CD8-positive, alpha-beta memory T cell (primary cell): Measurements from ENCODE around the gene HABP4. TPM values are rescaled to one million over a fixed set of nuclear protein-coding genes. Genes with fewer than 3 reads are reported as not detected.
A peak's percentile ranks its signal among the peaks of the same experiment; 100 is the strongest.

ENCODE experiments used
- CTCF ChIA-PET: fragments of 350-600 bp; sonication (Branson Sonifier 250); formaldehyde crosslinking; loops from one replicate; lab custom pipeline; 2021; ENCODE audit warnings: antibody characterized with exemption; lab: Charles Lee
- POLR2A ChIA-PET: fragments of 350-600 bp; sonication (Branson Sonifier 250); formaldehyde crosslinking; loops from one replicate; lab custom pipeline; 2021; ENCODE audit warnings: antibody characterized with exemption; lab: Charles Lee
- DNase-seq, 5 donors: peaks; one replicate each; pipeline versions ENCODE4 v3.0.0 to v3.0.0-alpha.2; 2020 to 2022; ENCODE audit warnings: mixed read lengths in 1 of 5
- H3K27ac ChIP-seq: one replicate; pipeline ENCODE4 v1.7.0; 2013; ENCODE audit warnings: low read depth, mild to moderate bottlenecking, low read length, moderate library complexity
- H3K27me3 ChIP-seq: 2 replicates; pipeline ENCODE4 v1.7.0; 2013; ENCODE audit warnings: low read length, mild to moderate bottlenecking; ENCODE audit not compliant: insufficient read depth, poor library complexity, severe bottlenecking
- H3K36me3 ChIP-seq: 2 replicates; pipeline ENCODE4 v1.7.0; 2013; ENCODE audit warnings: mild to moderate bottlenecking, low read length, moderate library complexity; ENCODE audit not compliant: insufficient read depth
- H3K4me1 ChIP-seq: 2 replicates; pipeline ENCODE4 v1.7.0; 2013; ENCODE audit warnings: mild to moderate bottlenecking, low read length, moderate library complexity; ENCODE audit not compliant: insufficient read depth
- H3K4me3 ChIP-seq: 2 replicates; pipeline ENCODE4 v1.7.0; 2013; ENCODE audit warnings: mild to moderate bottlenecking, low read length
- H3K9me3 ChIP-seq: 2 replicates; pipeline ENCODE4 v1.7.0; 2013; ENCODE audit warnings: mild to moderate bottlenecking, low read length
- H3K27ac Mint-ChIP-seq, 8 donors: one replicate each; pipeline ENCODE4 v1.8.0; 2020 to 2021; ENCODE audit warnings: mixed read lengths in 8 of 8, mild to moderate bottlenecking in 6 of 8, inconsistent platforms in 3 of 8, moderate library complexity in 3 of 8
- H3K27me3 Mint-ChIP-seq, 2 donors: one replicate each; pipeline ENCODE4 v1.8.0; 2020 to 2021; ENCODE audit warnings: mixed read lengths in 2 of 2, mild to moderate bottlenecking in 1 of 2, moderate library complexity in 1 of 2
- H3K36me3 Mint-ChIP-seq, 3 donors: one replicate each; pipeline ENCODE4 v1.8.0; 2020 to 2021; ENCODE audit warnings: mixed read lengths in 3 of 3, inconsistent platforms in 1 of 3, mild to moderate bottlenecking in 1 of 3
- H3K4me1 Mint-ChIP-seq, 3 donors: one replicate each; pipeline ENCODE4 v1.8.0; 2020 to 2021; ENCODE audit warnings: mixed read lengths in 3 of 3, inconsistent platforms in 1 of 3, mild to moderate bottlenecking in 1 of 3
- H3K4me3 Mint-ChIP-seq, 7 donors: one replicate each; pipeline ENCODE4 v1.8.0; 2020 to 2021; ENCODE audit warnings: mixed read lengths in 7 of 7, mild to moderate bottlenecking in 6 of 7, moderate library complexity in 4 of 7, inconsistent platforms in 2 of 7
- H3K9me3 Mint-ChIP-seq, 5 donors: one replicate each; pipeline ENCODE4 v1.8.0; 2020 to 2022; ENCODE audit warnings: mixed read lengths in 5 of 5, mild to moderate bottlenecking in 3 of 5, moderate library complexity in 2 of 5, inconsistent platforms in 1 of 5
- polyA plus RNA-seq: library from polyadenylated mRNA; unstranded; fragments of 300-500 nt; fragmentation: Illumina TruSeq; gene quantifications from one replicate; pipeline ENCODE4 v1.2.3, GENCODE V29; 2021
- total RNA-seq, 2 experiments: library from RNA; stranded (reverse); gene quantifications; one replicate each; pipeline ENCODE4 v1.2.3, GENCODE V29; 2021

HABP4 gene
- total and polyA plus RNA-seq, 3 experiments from 2014 or later: 20.4 to 24.1 (median 21.0) TPM

GRCh38 chr9:96514108-96514799, 64.3 kb downstream of the HABP4 start:
- DNase-seq: no peak
- H3K36me3 ChIP-seq: no peaks in the 10 kb centered on the region
- peaks cover 4 to 49% (median 11%) of the 10 kb centered on the region in 3 donors for H3K36me3 Mint-ChIP-seq
- ChIA-PET POLR2A (no interaction called here), CTCF (no interaction called here)
- no peak overlapping the region for H3K4me3 Mint-ChIP-seq
- no peaks in the 10 kb centered on the region for H3K27me3 ChIP-seq
- H3K27ac ChIP-seq: no peak overlapping the region
- H3K27ac Mint-ChIP-seq: no peak overlapping the region
- H3K9me3 ChIP-seq: no peaks in the 10 kb centered on the region
- no peaks in the 10 kb centered on the region for H3K27me3 Mint-ChIP-seq
- no peaks in the 10 kb centered on the region for H3K4me1 ChIP-seq
- no peak overlapping the region for H3K4me3 ChIP-seq
- no peaks in the 10 kb centered on the region for H3K9me3 Mint-ChIP-seq
- peaks cover 3 to 4% (median 3%) of the 10 kb centered on the region in 3 donors for H3K4me1 Mint-ChIP-seq

- no peaks in the 10 kb centered on the region for H3K27me3 ChIP-seq
- H3K36me3 Mint-ChIP-seq: peaks cover 4 to 46% (median 13%) of the 10 kb centered on the region in 3 donors
- no peak overlapping the region for H3K27ac Mint-ChIP-seq
- POLR2A ChIA-PET: no interaction called here
- no peaks in the 10 kb centered on the region for H3K9me3 ChIP-seq
- no peak overlapping the region for H3K4me3 ChIP-seq
- CTCF ChIA-PET: no interaction called here
- H3K4me1 Mint-ChIP-seq: peaks cover 3 to 4% (median 3%) of the 10 kb centered on the region in 3 donors
- H3K9me3 Mint-ChIP-seq: no peaks in the 10 kb centered on the region
- no peak overlapping the region for H3K4me3 Mint-ChIP-seq
- DNase-seq: no peak
- no peaks in the 10 kb centered on the region for H3K36me3 ChIP-seq
- no peak overlapping the region for H3K27ac ChIP-seq
- no peaks in the 10 kb centered on the region for H3K4me1 ChIP-seq
- no peaks in the 10 kb centered on the region for H3K27me3 Mint-ChIP-seq
Measured at GRCh38 chr9:96514800-96515158, 64.8 kb downstream of the HABP4 start.

- H3K4me3 Mint-ChIP-seq: no peak overlapping the region
- H3K9me3 ChIP-seq: no peaks in the 10 kb centered on the region
- peak overlapping the region in 1 of 8 donors; percentile 57 for H3K27ac Mint-ChIP-seq
Measured at GRCh38 chr9:96515621-96516470, 65.9 kb downstream of the HABP4 start.

GRCh38 chr9:96519095-96519494, 69.1 kb downstream of the HABP4 start:
- Mint-ChIP-seq H3K9me3 (no peaks in the 10 kb centered on the region), H3K27me3 (no peaks in the 10 kb centered on the region), H3K27ac (no peak overlapping the region), H3K36me3 (peaks cover 0 to 57% (median 14%) of the 10 kb centered on the region in 3 donors), H3K4me3 (no peak overlapping the region), H3K4me1 (peaks cover 8 to 21% (median 18%) of the 10 kb centered on the region in 3 donors)
- Histone ChIP-seq H3K36me3 (no peaks in the 10 kb centered on the region), H3K9me3 (no peaks in the 10 kb centered on the region), H3K27me3 (no peaks in the 10 kb centered on the region), H3K27ac (no peak overlapping the region), H3K4me3 (no peak overlapping the region), H3K4me1 (no peaks in the 10 kb centered on the region)
- ChIA-PET CTCF (no interaction called here), POLR2A (no interaction called here)
- DNase-seq: no peak

More at GRCh38 chr9:96515621-96516470, 65.9 kb downstream of the HABP4 start:
- H3K9me3 Mint-ChIP-seq: no peaks in the 10 kb centered on the region
- H3K27me3 Mint-ChIP-seq: no peaks in the 10 kb centered on the region
- POLR2A ChIA-PET: no interaction called here
- CTCF ChIA-PET: no interaction called here
- H3K36me3 ChIP-seq: no peaks in the 10 kb centered on the region
- no peaks in the 10 kb centered on the region for H3K4me1 Mint-ChIP-seq
- no peak for DNase-seq
- H3K27ac ChIP-seq: no peak overlapping the region
- H3K36me3 Mint-ChIP-seq: peaks cover 4 to 50% (median 13%) of the 10 kb centered on the region in 3 donors
- H3K27me3 ChIP-seq: no peaks in the 10 kb centered on the region
- H3K4me3 ChIP-seq: no peak overlapping the region
- no peaks in the 10 kb centered on the region for H3K4me1 ChIP-seq

- ChIA-PET POLR2A (no interaction called here), CTCF (no interaction called here)
- H3K4me1 ChIP-seq: no peaks in the 10 kb centered on the region
- H3K36me3 ChIP-seq: no peaks in the 10 kb centered on the region
- no peaks in the 10 kb centered on the region for H3K9me3 ChIP-seq
- peaks cover 8 to 21% (median 18%) of the 10 kb centered on the region in 3 donors for H3K4me1 Mint-ChIP-seq
- H3K27me3 Mint-ChIP-seq: no peaks in the 10 kb centered on the region
- no peak for DNase-seq
- no peaks in the 10 kb centered on the region for H3K27me3 ChIP-seq
- no peaks in the 10 kb centered on the region for H3K9me3 Mint-ChIP-seq
- H3K27ac Mint-ChIP-seq: no peak overlapping the region
- H3K27ac ChIP-seq: no peak overlapping the region
- H3K36me3 Mint-ChIP-seq: peaks cover 0 to 57% (median 12%) of the 10 kb centered on the region in 3 donors
- H3K4me3 Mint-ChIP-seq: no peak overlapping the region
- H3K4me3 ChIP-seq: no peak overlapping the region
Measured at GRCh38 chr9:96519787-96520186, 69.8 kb downstream of the HABP4 start.

DNA sequence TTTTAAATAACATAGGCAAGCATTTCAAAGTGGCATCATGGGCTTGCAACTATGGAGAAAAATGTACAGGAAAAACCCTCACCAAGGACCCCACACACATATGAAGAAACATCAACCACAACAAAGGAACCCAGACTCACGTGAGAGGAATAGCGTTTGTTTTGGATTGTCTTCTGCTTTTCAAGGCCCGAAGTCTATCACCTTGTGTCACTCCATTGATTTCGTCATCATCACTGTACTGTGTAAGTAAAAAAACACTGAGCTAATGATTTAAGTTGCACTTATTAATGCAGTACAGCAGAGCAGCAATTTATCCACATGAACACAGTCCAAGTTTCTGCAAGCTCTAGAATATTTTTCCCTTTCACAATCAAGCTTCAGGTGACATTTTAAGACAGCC, 72.4 kb downstream of the HABP4 start:
- DNase-seq: peak in 2 of 5 donors; percentile 5 to 60
- H3K9me3 Mint-ChIP-seq: no peaks in the 10 kb centered on the region
- Histone ChIP-seq H3K9me3 (no peaks in the 10 kb centered on the region), H3K27me3 (no peaks in the 10 kb centered on the region), H3K36me3 (no peaks in the 10 kb centered on the region), H3K27ac (no peak overlapping the region), H3K4me1 (no peaks in the 10 kb centered on the region), H3K4me3 (no peak overlapping the region)
- H3K27me3 Mint-ChIP-seq: no peaks in the 10 kb centered on the region
- peaks cover 0 to 52% (median 7%) of the 10 kb centered on the region in 3 donors for H3K36me3 Mint-ChIP-seq
- peak overlapping the region in 1 of 8 donors; percentile 89 for H3K27ac Mint-ChIP-seq
- ChIA-PET CTCF (no interaction called here), POLR2A (no interaction called here)
- H3K4me1 Mint-ChIP-seq: peaks cover 8 to 21% (median 18%) of the 10 kb centered on the region in 3 donors
- H3K4me3 Mint-ChIP-seq: no peak overlapping the region

DNA sequence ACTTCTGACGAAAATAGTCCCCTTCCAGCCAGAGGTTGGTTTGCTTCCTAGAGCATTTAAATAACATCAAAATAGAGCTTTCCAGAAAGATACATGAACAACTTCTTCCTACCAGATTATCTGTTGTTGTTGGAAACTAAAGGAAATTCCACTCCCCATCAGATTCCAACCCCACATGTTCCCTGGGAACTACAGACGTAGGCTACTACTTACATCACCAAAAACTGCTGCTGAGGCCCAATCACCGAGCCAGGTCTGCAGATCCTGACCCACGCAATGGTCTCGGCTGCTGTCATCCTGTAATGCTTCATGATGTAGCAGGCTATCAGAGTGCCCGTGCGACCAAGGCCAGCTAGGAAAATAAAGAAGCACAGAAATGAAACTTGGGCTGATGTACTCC, 73.4 kb downstream of the HABP4 start:
- peak overlapping the region in 1 of 8 donors; percentile 57 for H3K27ac Mint-ChIP-seq
- DNase-seq: no peak

DNA sequence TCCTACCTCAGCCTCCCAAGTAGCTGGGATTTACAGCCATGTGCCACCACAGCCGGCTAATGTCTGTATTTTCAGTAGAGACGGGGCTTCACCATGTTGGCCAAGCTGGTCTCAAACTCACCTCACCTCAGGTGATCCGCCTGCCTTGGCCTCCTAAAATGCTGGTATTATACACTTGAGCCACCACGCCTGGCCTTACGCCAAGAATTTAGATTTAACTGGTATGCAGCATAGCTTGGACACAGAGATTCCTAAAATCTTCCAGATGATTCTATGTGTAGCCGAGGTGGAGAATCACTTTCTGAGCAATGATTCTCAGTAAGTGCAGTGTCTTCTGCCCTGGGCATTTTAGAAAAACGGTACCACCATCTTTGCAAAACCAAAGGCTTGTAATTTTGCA, 74.1 kb downstream of the HABP4 start:
- Mint-ChIP-seq H3K27ac (peak overlapping the region in 1 of 8 donors; percentile 80), H3K9me3 (no peaks in the 10 kb centered on the region), H3K4me1 (peaks cover 8 to 21% (median 18%) of the 10 kb centered on the region in 3 donors), H3K27me3 (no peaks in the 10 kb centered on the region), H3K4me3 (no peak overlapping the region), H3K36me3 (peaks cover 0 to 51% (median 9%) of the 10 kb centered on the region in 3 donors)
- CTCF ChIA-PET: no interaction called here
- POLR2A ChIA-PET: no interaction called here
- no peaks in the 10 kb centered on the region for H3K36me3 ChIP-seq
- no peak overlapping the region for H3K4me3 ChIP-seq
- H3K4me1 ChIP-seq: no peaks in the 10 kb centered on the region
- no peak overlapping the region for H3K27ac ChIP-seq
- no peaks in the 10 kb centered on the region for H3K27me3 ChIP-seq
- DNase-seq: no peak
- H3K9me3 ChIP-seq: no peaks in the 10 kb centered on the region

More for the DNA sequence above, 73.4 kb downstream of the HABP4 start:
- CTCF ChIA-PET: no interaction called here
- no peaks in the 10 kb centered on the region for H3K27me3 ChIP-seq
- no peaks in the 10 kb centered on the region for H3K4me1 ChIP-seq
- H3K36me3 ChIP-seq: no peaks in the 10 kb centered on the region
- H3K27ac ChIP-seq: no peak overlapping the region
- H3K4me3 ChIP-seq: no peak overlapping the region
- H3K4me3 Mint-ChIP-seq: no peak overlapping the region
- H3K27me3 Mint-ChIP-seq: no peaks in the 10 kb centered on the region
- peaks cover 8 to 21% (median 18%) of the 10 kb centered on the region in 3 donors for H3K4me1 Mint-ChIP-seq
- peaks cover 0 to 55% (median 9%) of the 10 kb centered on the region in 3 donors for H3K36me3 Mint-ChIP-seq
- POLR2A ChIA-PET: no interaction called here
- H3K9me3 ChIP-seq: no peaks in the 10 kb centered on the region
- H3K9me3 Mint-ChIP-seq: no peaks in the 10 kb centered on the region
